GM10266 (cell line): ENCODE measurements around the gene CTSL.

ENCODE experiments used
- DNase-seq: peaks from one replicate; pipeline ENCODE4 v3.0.0; 2012; ENCODE audit errors: extremely low spot score
- CTCF ChIP-seq: IDR thresholded peaks from 2 replicates; pipeline ENCODE4 v1.5.1; 2012; ENCODE audit warnings: mild to moderate bottlenecking, low read depth; ENCODE audit not compliant: control insufficient read depth, insufficient read depth; ENCODE audit errors: missing control alignments

The CTSL gene

GRCh38 chr9:87701931-87702421 is 23.9 kb upstream of the CTSL start:
- DNase-seq: no peak
- no peak for TF ChIP-seq CTCF

GRCh38 chr9:87702921-87703320 is 23.0 kb upstream of the CTSL start:
- DNase-seq: no peak

GRCh38 chr9:87703636-87704276 is 22.2 kb upstream of the CTSL start:
- TF ChIP-seq CTCF: no peak
- no peak for DNase-seq

More at GRCh38 chr9:87702921-87703320, 23.0 kb upstream of the CTSL start:
- TF ChIP-seq CTCF: no peak

- DNase-seq: no peak
- TF ChIP-seq CTCF: no peak
Measured at GRCh38 chr9:87704342-87704741, 21.6 kb upstream of the CTSL start.

GRCh38 chr9:87706066-87706739 is 19.7 kb upstream of the CTSL start:
- DNase-seq: no peak
- TF ChIP-seq CTCF: no peak

GRCh38 chr9:87707805-87708506 is 18.0 kb upstream of the CTSL start:
- DNase-seq: no peak
- no peak for TF ChIP-seq CTCF
